ENCODE results near the gene ENTREP3.

ENTREP3 gene

DNA sequence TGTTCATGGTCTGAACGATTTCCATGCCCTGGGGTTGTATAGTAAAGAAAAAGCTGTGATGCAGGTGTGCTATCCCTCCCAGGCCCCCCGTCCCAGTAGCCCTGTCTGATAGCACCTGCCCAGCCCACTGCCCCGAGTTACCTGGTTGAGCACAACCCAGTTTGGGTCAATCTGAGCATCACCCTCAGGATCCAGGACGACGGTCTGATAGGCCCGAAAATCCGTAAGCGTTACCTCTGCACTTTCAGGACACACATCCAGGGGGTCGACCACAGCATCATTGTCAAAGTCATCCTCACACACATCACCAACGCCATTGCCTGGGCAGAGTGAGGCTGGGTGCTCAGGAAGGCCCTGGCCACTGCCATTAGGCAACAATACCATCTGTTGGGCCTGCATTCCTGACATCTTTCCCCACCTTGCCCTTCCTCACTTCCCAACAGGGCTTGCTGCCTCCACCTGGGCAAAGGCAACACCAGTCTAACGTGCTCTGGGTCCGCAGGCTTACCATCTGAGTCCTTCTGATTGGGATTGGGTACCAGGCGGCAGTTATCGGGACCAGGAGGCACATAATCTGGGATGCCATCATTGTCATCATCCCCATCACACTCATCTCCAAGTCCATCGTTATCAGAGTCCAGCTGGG is 57.3 kb downstream of the ENTREP3 start:
- no peak overlapping the region for H3K27ac ChIP-seq (ENCODE audit: low read length)
- no peak overlapping the region for H3K4me3 ChIP-seq (ENCODE audit: low read length in 2 of 2)

More for the DNA sequence above, 57.3 kb downstream of the ENTREP3 start:
- peaks cover 46 to 49% of the 10 kb centered on the region in 2 donors for H3K36me3 ChIP-seq (ENCODE audit: control insufficient read depth in 2 of 2, insufficient read depth in 2 of 2, low read length in 2 of 2)
- no peaks in the 10 kb centered on the region for H3K27me3 ChIP-seq (ENCODE audit: control insufficient read depth in 1 of 2, insufficient read depth in 2 of 2, low read length in 2 of 2)
- no peaks in the 10 kb centered on the region for H3K9me3 ChIP-seq (ENCODE audit: control insufficient read depth in 2 of 2, low read length in 2 of 2)
- H3K9ac ChIP-seq (ENCODE audit: low read length in 2 of 2) = no peak overlapping the region
- H3K4me1 ChIP-seq (ENCODE audit: control insufficient read depth, insufficient read depth, low read length) = peaks cover 30% of the 10 kb centered on the region
